Gastroesophageal sphincter (tissue), 4 donors: ENCODE results near the gene DNAJC6. TPM values are rescaled to one million over a fixed set of nuclear protein-coding genes. Genes with fewer than 3 reads are reported as not detected.
"Not testable (repeated sequence)": the region's sequence is repeated elsewhere in the genome, so short reads cannot be mapped to it uniquely, and the experiment has no call there.

ENCODE experiments used
- ATAC-seq: fragments of 150-250 bp; one replicate; pipeline ENCODE4 v1.9.1; 2016; ENCODE audit warnings: mild to moderate bottlenecking, moderate library complexity
- H3K27ac ChIP-seq, 4 donors: fragments of 200-600 bp; sonication (generic) in 3 of 4; 1 replicate in 3 of 4; 2 replicates in 1 of 4; pipeline ENCODE4 v1.5.1; 2016 to 2019
- H3K27me3 ChIP-seq: fragments of 200-600 bp; sonication (generic); one replicate; pipeline ENCODE4 v1.5.1; 2019
- H3K36me3 ChIP-seq, 2 donors: fragments of 200-600 bp; sonication (generic); one replicate each; pipeline ENCODE4 v1.5.1; 2019; ENCODE audit warnings: control low read depth in 1 of 2
- H3K4me1 ChIP-seq, 3 donors: fragments of 200-600 bp; sonication (generic); 1 replicate in 2 of 3; 2 replicates in 1 of 3; pipeline ENCODE4 v1.5.1; 2016 to 2019; ENCODE audit warnings: control low read depth in 2 of 3
- H3K4me3 ChIP-seq, 2 donors: fragments of 200-600 bp; sonication (generic); one replicate each; pipeline ENCODE4 v1.5.1; 2019; ENCODE audit warnings: mild to moderate bottlenecking in 1 of 2, moderate library complexity in 1 of 2
- H3K9me3 ChIP-seq, 3 donors: fragments of 200-600 bp; sonication (generic); one replicate each; pipeline ENCODE4 v1.5.1; 2017 to 2019; ENCODE audit warnings: control low read depth in 2 of 3
- CTCF ChIP-seq, 4 experiments: fragments of 200-600 bp in 2 of 4; fragments of 450-650 bp in 2 of 4; sonication (generic) in 1 of 4; IDR thresholded peaks; one replicate each; pipeline ENCODE4 v1.5.1; 2017 to 2019; ENCODE audit warnings: antibody characterized with exemption in 4 of 4, mild to moderate bottlenecking in 2 of 4, moderate library complexity in 2 of 4
- EP300 ChIP-seq: sonication (generic); formaldehyde crosslinking; IDR thresholded peaks from one replicate; pipeline ENCODE4 v1.6.1; 2017; ENCODE audit warnings: antibody characterized with exemption, mild to moderate bottlenecking
- POLR2A ChIP-seq, 2 donors: fragments of 450-650 bp; IDR thresholded peaks; one replicate each; pipeline ENCODE4 v1.6.1; 2017; ENCODE audit warnings: antibody characterized with exemption in 2 of 2, mild to moderate bottlenecking in 2 of 2, moderate library complexity in 1 of 2
- POLR2AphosphoS5 ChIP-seq: sonication (generic); formaldehyde crosslinking; IDR thresholded peaks from one replicate; pipeline ENCODE4 v1.6.1; 2017; ENCODE audit warnings: antibody characterized with exemption
- WGBS, 2 donors: methylation state at CpG; one replicate each; pipeline ENCODE4 v1.1.5; 2018; ENCODE audit warnings: low coverage in 1 of 2; 5-methylcytosine and 5-hydroxymethylcytosine counted together
- total RNA-seq, 4 donors: library from RNA; depleted of rRNA; stranded (reverse); fragments of >200 nt; gene quantifications; one replicate each; pipeline ENCODE4 v1.1.0, GENCODE V29; 2016

Gene DNAJC6
- total RNA-seq, 4 donors from 2014 or later = 2.0 to 5.3 (median 3.2) TPM

- H3K27me3 ChIP-seq = no peaks in the 10 kb centered on the region
- 44 to 85% methylated on average over 1 of the region's 1 CpG for WGBS, 2 donors
- H3K4me1 ChIP-seq = no peaks in the 10 kb centered on the region
- no peak overlapping the region for H3K27ac ChIP-seq
- H3K36me3 ChIP-seq = no peaks in the 10 kb centered on the region
- no peak for TF ChIP-seq EP300
- no peak for TF ChIP-seq CTCF (IDR thresholded peaks at IDR 0.05)
- TF ChIP-seq POLR2A (IDR thresholded peaks at IDR 0.05) = no peak
- no peak overlapping the region for H3K4me3 ChIP-seq
- no peaks in the 10 kb centered on the region for H3K9me3 ChIP-seq
- no peak for ATAC-seq
These were observed 63.2 kb downstream of the DNAJC6 start for GRCh38 chr1:65372557-65372956.

DNA sequence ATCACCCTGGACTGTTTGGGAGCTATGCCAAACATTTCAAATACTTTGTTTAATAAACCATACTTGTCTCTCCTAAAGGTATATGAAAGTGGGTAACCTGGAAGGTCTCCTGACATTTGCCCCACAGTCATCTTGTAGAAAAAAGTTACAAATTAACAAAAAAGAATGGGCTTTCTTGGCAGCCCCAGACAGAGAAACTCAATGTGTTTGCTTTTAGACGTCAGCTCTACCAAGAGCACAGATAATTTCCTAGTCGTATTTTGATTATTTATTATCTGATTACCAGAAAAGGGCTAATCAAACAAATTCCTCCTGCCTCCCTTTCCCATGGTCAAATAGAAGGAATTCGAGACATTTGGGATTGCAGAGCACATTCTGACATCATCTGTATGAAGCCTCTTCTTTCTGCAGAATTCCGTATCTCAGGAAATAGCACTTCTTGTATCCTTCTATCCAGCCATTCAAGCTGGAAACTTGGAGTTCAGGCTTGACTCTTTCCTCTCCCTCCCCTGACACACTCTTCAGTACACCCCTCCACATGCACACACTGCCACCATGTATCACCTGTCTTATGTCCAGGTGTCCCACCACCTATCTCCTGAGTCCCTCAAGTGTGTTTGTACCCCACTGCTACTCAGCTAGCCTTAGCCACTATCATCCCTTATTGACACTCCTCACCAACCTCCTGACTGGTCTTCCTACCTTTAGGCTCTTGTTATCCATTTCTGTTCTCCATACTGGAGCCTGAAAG, 68.3 kb downstream of the DNAJC6 start:
- no peak for TF ChIP-seq POLR2AphosphoS5
- H3K36me3 ChIP-seq = no peaks in the 10 kb centered on the region
- no peaks in the 10 kb centered on the region for H3K27me3 ChIP-seq
- no peaks in the 10 kb centered on the region for H3K4me1 ChIP-seq
- no peaks in the 10 kb centered on the region for H3K9me3 ChIP-seq
- no peak for ATAC-seq
- no peak overlapping the region for H3K4me3 ChIP-seq
- no peak overlapping the region for H3K27ac ChIP-seq
- WGBS, 2 donors = 65 to 69% methylated on average over 4 of the region's 4 CpGs

DNA sequence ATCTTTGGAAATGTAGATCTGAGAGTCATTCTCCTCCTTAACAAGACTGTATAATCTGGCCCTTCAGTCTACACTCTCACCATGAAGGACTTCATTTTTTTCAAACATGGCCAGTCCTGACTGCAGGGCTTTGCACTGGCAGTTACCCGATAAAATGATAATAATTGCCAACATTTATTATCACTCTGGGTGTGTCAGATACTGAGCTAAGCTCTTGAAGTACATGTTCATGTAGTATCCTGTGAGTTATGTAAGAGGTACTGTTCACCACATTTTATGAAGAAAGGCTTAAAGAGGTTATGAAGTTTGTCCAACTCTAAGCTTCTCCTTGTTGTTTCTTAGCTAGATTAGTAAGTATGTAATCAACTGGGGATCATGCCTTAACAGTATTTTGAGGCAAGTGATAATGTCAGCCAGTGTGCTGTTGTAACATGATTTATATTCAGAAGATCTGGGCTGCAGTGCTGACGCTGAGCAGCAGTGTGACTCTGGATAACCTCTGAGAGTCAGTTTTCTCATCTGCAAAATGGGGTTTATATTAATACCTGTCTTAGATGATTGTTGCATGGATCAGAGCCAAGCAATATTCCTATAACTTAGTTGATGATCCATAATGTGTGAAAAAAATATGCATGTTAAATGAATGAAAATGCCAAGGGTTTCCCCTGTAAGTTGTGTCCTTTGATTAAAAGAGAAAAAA, 69.1 kb downstream of the DNAJC6 start:
- TF ChIP-seq POLR2AphosphoS5 (no peak), EP300 (no peak), POLR2A (IDR thresholded peaks at IDR 0.05) (no peak), CTCF (IDR thresholded peaks at IDR 0.05) (no peak)
- Histone ChIP-seq H3K27me3 (no peaks in the 10 kb centered on the region), H3K4me3 (no peak overlapping the region), H3K4me1 (no peaks in the 10 kb centered on the region), H3K36me3 (no peaks in the 10 kb centered on the region), H3K9me3 (no peaks in the 10 kb centered on the region), H3K27ac (no peak overlapping the region)
- ATAC-seq = no peak
- WGBS, 2 donors = 80 to 94% methylated on average over 1 to 2 of the region's 2 CpGs

DNA sequence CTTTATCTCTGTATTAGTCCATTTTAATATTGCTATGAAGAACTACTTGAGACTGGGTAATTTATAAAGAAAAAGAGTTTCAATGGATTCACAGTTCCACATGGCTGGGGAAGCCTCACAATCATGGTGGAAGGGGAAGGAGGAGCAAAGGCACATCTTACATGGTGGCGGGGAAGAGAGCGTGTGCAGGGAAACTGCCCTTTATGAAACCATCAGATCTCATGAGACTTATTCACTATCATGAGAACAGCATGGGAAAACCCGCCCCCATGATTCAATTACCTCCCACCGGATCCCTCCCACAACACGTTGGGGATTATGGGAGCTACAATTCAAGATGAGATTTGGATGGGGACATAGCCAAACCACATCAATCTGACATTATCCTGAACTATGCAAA, 75.1 kb downstream of the DNAJC6 start:
- 88 to 95% methylated on average over 1 to 5 of the region's 5 CpGs for WGBS, 2 donors

GRCh38 chr1:65386439-65386838, 77.1 kb downstream of the DNAJC6 start:
- peaks cover 0 to 8% of the 10 kb centered on the region in 2 donors for H3K36me3 ChIP-seq
- H3K27ac ChIP-seq = no peak overlapping the region
- H3K9me3 ChIP-seq = no peaks in the 10 kb centered on the region
- H3K27me3 ChIP-seq = no peaks in the 10 kb centered on the region
- no peaks in the 10 kb centered on the region for H3K4me1 ChIP-seq
- 86 to 88% methylated on average over 3 of the region's 3 CpGs for WGBS, 2 donors
- H3K4me3 ChIP-seq = no peak overlapping the region
- ATAC-seq = no peak
- no peak for TF ChIP-seq POLR2A (IDR thresholded peaks at IDR 0.05)

More for the DNA sequence above, 75.1 kb downstream of the DNAJC6 start:
- H3K9me3 ChIP-seq, H3K27me3 ChIP-seq, ATAC-seq, H3K27ac ChIP-seq, H3K36me3 ChIP-seq, H3K4me3 ChIP-seq, H3K4me1 ChIP-seq: not testable (repeated sequence)

GRCh38 chr1:65387821-65388220, 78.5 kb downstream of the DNAJC6 start:
- 92 to 100% methylated on average over 2 of the region's 2 CpGs for WGBS, 2 donors
- no peak for ATAC-seq

More at GRCh38 chr1:65387821-65388220, 78.5 kb downstream of the DNAJC6 start:
- Histone ChIP-seq H3K27ac (no peak overlapping the region), H3K36me3 (peaks cover 0 to 15% of the 10 kb centered on the region in 2 donors), H3K9me3 (no peaks in the 10 kb centered on the region), H3K27me3 (no peaks in the 10 kb centered on the region), H3K4me1 (no peaks in the 10 kb centered on the region), H3K4me3 (no peak overlapping the region)
- TF ChIP-seq CTCF (IDR thresholded peaks at IDR 0.05) (no peak), EP300 (no peak), POLR2A (IDR thresholded peaks at IDR 0.05) (no peak), POLR2AphosphoS5 (no peak)
